ENCODE measurements around the gene CAB39.

CAB39 gene

DNA sequence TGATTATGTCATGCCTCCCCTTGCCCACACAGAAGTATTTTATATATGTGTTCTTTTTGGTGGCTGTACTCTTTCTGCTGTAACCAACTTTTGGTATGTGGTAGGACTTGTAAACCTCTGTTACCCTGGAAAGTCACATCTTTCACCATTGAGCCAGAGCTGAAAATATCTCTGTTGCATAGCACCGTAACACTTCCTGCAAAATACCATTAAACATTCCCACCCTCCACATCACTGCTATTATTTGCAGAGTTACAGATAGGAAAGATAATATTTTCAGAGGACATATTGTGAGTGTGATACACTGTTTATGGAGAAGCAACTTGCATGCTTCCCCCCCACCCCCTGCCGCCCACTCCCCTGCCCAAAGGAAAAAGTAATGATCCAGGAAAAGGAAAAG is 44.8 kb downstream of the CAB39 start:
- no peak for DNase-seq (ENCODE audit: low spot score)

- DNase-seq (ENCODE audit: low spot score), result no peak
These were observed 46.2 kb downstream of the CAB39 start for GRCh38 chr2:230758566-230759480.

GRCh38 chr2:230759481-230760167 is 47.0 kb downstream of the CAB39 start:
- no peak for DNase-seq (ENCODE audit: low spot score)

DNA sequence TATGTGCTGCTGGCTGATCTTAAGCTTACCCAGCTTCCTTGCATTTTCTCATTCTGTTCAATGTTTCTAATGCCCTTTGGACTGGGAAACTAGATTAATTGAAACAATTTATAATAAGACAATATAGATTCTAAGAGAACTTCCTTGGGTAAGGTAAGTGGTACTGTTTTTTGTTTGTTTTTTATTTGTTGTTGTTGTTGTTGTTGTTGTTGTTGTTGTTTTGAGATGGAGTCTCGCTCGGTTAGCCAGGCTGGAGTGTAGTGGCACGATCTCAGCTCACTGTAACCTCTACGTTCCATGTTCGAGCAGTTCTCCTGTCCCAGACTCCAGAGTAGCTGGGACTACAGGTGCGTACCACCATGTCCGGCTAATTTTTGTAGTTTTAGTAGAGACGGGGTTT is 49.1 kb downstream of the CAB39 start:
- no peak for DNase-seq (ENCODE audit: low spot score)

- DNase-seq (ENCODE audit: low spot score), result peak; percentile 57
These were observed 49.8 kb downstream of the CAB39 start for GRCh38 chr2:230762317-230762896.

GRCh38 chr2:230764346-230764745 is 51.7 kb downstream of the CAB39 start:
- DNase-seq (ENCODE audit: low spot score), result no peak

- DNase-seq (ENCODE audit: low spot score), result no peak
These were observed 53.1 kb downstream of the CAB39 start for GRCh38 chr2:230765611-230766300.

DNA sequence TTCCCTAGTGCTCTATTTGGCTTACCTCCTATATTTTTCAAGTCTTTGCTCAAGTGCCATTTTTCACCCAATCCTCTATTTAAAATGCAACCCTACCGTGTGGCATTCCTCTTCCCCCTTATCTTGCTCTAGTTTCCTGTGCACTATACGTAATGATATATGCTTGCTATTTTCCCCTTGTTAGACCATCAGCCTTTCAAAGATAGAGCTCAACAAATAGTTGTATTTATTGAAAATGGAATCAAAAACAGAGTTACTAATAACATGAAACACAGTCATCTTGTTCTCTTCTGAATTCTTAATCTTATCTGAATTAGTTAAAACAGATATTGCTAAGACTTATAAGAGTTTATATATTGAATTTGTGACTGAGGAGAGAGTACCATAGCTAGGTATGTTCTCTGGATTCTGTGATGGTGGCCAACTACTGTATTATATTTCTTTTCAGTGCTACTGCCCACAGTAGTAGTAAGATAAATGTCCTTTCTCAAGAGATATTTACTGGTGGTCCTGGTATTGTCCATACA is 55.3 kb downstream of the CAB39 start:
- DNase-seq (ENCODE audit: low spot score), result no peak

DNA sequence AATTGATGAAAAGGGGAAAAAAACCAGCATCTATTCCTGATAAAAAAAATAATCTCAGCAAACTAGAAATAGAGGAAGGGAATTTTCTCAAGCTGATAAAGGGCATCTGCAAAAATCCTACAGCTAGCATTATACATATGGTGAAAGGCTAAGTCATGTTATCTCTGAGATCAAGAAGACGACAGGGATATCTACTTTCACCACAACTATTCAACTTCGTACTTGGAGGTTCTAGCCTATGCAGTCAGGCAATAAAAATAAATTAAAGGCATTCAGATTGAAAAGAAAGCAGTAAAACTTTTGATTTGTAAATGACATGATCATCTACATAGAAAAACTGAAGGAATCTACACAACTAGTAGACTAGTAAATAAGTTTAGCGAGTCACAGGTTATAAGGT is 58.2 kb downstream of the CAB39 start:
- DNase-seq (ENCODE audit: low spot score), result no peak

- DNase-seq (ENCODE audit: low spot score), result no peak
These were observed 59.5 kb downstream of the CAB39 start for GRCh38 chr2:230772156-230772555.

DNA sequence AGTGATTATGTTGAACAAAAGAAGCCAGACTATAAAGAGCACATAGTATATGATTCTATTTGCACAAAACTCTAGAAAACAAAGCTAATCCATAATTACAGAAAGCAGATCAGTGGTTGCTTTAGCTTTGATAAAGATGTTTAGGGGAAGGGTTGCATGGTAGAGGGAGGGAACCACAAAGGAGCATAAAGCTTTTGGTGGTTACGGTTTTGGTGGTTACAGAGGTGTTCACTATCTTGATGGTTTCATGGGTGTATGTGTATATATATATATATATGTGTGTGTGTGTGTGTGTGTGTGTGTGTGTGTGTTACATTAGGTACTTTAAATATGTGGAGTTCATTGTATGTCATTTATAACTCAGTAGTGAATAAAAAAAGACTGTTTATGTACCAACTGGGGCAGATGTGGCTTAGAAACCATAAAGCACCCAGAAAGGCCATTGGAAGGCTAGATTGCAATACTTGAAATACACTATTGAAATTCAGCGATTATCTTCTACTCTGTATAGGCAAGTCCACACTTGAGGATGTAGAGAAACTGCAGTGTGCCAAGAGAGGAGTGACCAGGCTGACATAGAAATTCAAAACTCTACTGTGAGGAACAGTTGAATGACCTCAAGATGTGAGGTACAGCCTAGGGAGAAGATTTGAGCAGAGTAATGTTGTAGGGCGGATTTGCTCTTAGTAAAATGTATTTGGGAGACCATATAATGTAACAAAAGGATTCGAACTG is 60.6 kb downstream of the CAB39 start:
- DNase-seq (ENCODE audit: low spot score), result no peak

DNA sequence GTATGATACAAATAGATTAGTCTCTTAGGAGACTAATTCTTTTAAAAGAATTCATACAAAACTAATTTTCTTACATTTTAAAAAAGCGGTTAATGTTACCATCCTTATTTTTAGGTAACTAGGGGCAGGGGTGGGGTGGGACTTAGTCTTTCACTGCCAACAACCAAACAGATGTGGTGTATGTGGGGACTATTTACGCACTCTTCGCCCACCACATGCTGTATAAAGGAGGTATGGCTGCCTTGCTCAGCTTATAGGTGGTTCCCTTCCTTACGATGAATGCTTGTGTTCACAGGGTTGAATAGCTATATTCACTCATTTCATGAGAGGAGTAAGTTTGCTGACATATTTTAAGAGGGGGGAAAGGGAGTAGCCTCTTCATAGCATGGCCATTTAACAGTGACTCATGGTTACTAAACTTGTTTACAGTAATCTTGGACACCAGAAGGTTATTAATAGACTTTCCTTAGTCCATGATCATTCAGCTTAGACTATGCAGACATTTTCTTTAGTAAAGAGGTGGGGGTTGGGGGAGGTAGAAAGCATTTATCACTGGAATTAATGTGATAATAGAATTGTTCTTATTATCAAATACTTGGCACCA is 61.8 kb downstream of the CAB39 start:
- DNase-seq (ENCODE audit: low spot score), result peak; percentile 54

- peak; percentile 44 for DNase-seq (ENCODE audit: low spot score)
These were observed 63.1 kb downstream of the CAB39 start for GRCh38 chr2:230775737-230776136.

GRCh38 chr2:230777721-230778120 is 65.1 kb downstream of the CAB39 start:
- no peak for DNase-seq (ENCODE audit: low spot score)

DNA sequence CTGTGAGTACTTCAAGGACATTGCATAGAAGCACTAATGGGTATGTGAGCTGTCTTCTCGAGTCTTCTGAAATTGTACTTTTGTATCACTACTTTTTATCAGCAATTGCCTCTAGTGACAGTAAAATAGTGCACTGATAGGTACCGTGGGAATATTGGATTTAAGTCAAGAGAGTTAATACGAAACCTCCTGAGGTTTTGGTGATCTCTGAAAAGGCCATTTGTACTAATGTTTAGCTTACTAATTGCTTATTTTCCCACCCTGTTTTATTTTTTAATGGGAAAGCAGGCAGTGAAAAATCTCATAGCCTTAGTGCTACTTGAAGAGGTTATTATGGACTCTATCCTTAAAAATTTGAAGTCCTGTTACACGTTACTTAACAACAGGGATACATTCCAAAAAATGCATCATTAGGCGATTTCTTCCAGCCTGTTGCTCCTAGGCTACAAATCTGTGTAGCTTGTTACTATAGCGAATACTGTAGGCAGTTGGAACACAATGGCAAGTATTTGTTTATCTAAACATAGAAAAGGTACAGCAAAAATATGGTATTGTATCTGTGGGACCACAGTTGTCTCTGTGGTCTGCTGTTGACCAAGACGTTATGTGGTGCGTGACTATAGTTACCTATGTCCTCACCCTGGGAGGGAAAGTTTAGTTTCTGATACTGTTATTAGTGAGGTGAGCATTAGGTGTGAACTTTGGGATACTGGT is 65.9 kb downstream of the CAB39 start:
- DNase-seq (ENCODE audit: low spot score), result no peak

GRCh38 chr2:230779126-230779525 is 66.5 kb downstream of the CAB39 start:
- no peak for DNase-seq (ENCODE audit: low spot score)

- DNase-seq (ENCODE audit: low spot score), result no peak
These were observed 67.0 kb downstream of the CAB39 start for GRCh38 chr2:230779607-230780006.

DNA sequence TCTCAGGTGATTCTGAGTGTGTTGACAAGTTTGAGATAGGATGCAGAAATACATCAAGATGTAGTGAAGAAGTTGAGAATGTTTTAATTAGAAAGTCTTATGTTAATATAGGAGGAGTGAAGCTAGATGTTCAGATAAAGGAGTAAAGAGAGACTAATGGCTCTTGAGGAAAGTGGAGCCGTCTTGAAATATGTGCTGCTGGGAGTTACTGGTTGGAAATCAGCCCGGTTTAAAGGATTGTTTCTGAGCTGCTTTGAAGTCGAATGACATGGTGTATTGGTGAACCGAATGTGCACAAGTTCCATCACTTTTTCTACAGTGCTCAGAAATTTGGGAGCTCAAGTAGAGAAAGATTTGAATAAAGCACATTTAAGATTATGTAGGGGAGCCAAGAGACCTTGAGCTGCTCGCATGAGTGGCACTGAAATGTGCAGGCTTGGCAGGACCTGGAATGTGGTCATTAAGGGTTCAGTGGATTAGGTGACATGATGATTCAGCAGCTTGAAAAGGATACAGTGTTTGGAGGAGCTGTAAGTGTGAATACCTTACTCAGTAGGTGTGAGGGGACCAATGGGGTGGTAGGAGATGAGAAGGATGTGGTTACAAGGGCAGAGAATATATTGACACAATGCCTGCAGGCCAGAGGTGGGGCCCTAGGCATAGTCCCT is 68.6 kb downstream of the CAB39 start:
- no peak for DNase-seq (ENCODE audit: low spot score)

DNA sequence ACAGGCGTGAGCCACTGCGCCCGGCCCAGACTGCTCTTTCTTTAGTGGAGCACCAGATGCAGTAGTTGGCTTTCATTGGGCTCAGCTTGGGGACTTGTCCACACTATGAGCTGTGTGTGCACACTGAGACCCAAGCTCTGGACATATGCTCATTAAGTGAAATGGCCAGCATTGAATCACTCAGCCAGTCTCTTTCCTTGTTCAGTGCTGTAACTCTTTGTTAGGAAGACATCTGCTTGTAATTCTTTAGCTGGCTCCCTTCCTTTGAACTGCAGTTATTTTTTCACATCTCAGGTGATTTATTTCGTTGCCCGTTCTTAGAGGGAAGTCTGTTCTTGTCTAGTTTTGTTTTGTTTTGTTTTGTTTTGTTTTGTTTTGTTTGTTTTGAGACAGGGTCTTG is 70.5 kb downstream of the CAB39 start:
- DNase-seq (ENCODE audit: low spot score), result no peak

- DNase-seq (ENCODE audit: low spot score), result no peak
These were observed 72.2 kb downstream of the CAB39 start for GRCh38 chr2:230784795-230785194.

Measured in hematopoietic multipotent progenitor cell treated with erythropoietin and hydrocortisone succinate and interleukin-3 and kit ligand, for 17 days (in vitro differentiated cells).